Naive B cell (primary cell): ENCODE data around the gene ERC2. TPM values are rescaled to one million over a fixed set of nuclear protein-coding genes. Genes with fewer than 3 reads are reported as not detected.

Source experiments
- ATAC-seq, 2 donors: fragments of 150-1000 bp; cut with Tn5 transposase; 2 replicates each; pipeline ENCODE4 v1.10.0; 2021; ENCODE audit warnings: low read depth in 2 of 2, mild to moderate bottlenecking in 2 of 2, moderate library complexity in 2 of 2
- DNase-seq: peaks from one replicate; pipeline ENCODE4 v3.0.0; 2022
- H3K27ac Mint-ChIP-seq, 6 donors: one replicate each; pipeline ENCODE4 v1.8.0; 2020 to 2022; ENCODE audit warnings: mild to moderate bottlenecking in 6 of 6, mixed read lengths in 6 of 6, moderate library complexity in 5 of 6, inconsistent platforms in 2 of 6
- H3K27me3 Mint-ChIP-seq, 3 donors: one replicate each; pipeline ENCODE4 v1.8.0; 2021 to 2022; ENCODE audit warnings: mixed read lengths in 3 of 3, mild to moderate bottlenecking in 1 of 3
- H3K36me3 Mint-ChIP-seq, 2 donors: one replicate each; pipeline ENCODE4 v1.8.0; 2020 to 2022; ENCODE audit warnings: mixed read lengths in 2 of 2, inconsistent platforms in 1 of 2, mild to moderate bottlenecking in 1 of 2
- H3K4me1 Mint-ChIP-seq, 3 donors: one replicate each; pipeline ENCODE4 v1.8.0; 2020 to 2022; ENCODE audit warnings: mixed read lengths in 3 of 3, inconsistent platforms in 1 of 3, mild to moderate bottlenecking in 1 of 3, moderate library complexity in 1 of 3
- H3K4me3 Mint-ChIP-seq, 8 donors: one replicate each; pipeline ENCODE4 v1.8.0; 2020 to 2022; ENCODE audit warnings: mild to moderate bottlenecking in 8 of 8, mixed read lengths in 8 of 8, moderate library complexity in 8 of 8, inconsistent platforms in 2 of 8
- H3K9me3 Mint-ChIP-seq, 7 donors: one replicate each; pipeline ENCODE4 v1.8.0; 2020 to 2022; ENCODE audit warnings: mixed read lengths in 7 of 7, mild to moderate bottlenecking in 5 of 7, inconsistent platforms in 2 of 7, moderate library complexity in 1 of 7
- polyA plus RNA-seq, 6 donors: library from polyadenylated mRNA; unstranded; fragments of 300-500 nt; fragmentation: Illumina TruSeq; gene quantifications; one replicate each; pipeline ENCODE4 v1.2.3, GENCODE V29; 2021; ENCODE audit warnings: low read depth in 6 of 6

ERC2 gene
- polyA plus RNA-seq, 6 donors from 2014 or later = not detected

- no peak overlapping the region for H3K27ac Mint-ChIP-seq
- H3K9me3 Mint-ChIP-seq = peaks cover 0 to 13% (median 0%) of the 10 kb centered on the region in 7 donors
- peaks cover 0 to 4% (median 0%) of the 10 kb centered on the region in 3 donors for H3K27me3 Mint-ChIP-seq
- no peaks in the 10 kb centered on the region for H3K4me1 Mint-ChIP-seq
- ATAC-seq (no peak), DNase-seq (no peak)
- H3K4me3 Mint-ChIP-seq = no peak overlapping the region
- no peaks in the 10 kb centered on the region for H3K36me3 Mint-ChIP-seq
Measured at GRCh38 chr3:56121716-56122115, 346.6 kb downstream of the ERC2 start.

- Mint-ChIP-seq H3K4me3 (no peak overlapping the region), H3K27me3 (peaks cover 0 to 4% (median 0%) of the 10 kb centered on the region in 3 donors), H3K27ac (no peak overlapping the region), H3K36me3 (no peaks in the 10 kb centered on the region), H3K9me3 (peaks cover 0 to 19% (median 6%) of the 10 kb centered on the region in 7 donors), H3K4me1 (no peaks in the 10 kb centered on the region)
- ATAC-seq (no peak), DNase-seq (no peak)
Measured at GRCh38 chr3:56119575-56120349, 348.5 kb downstream of the ERC2 start.

GRCh38 chr3:56118968-56119367 is 349.3 kb downstream of the ERC2 start:
- no peaks in the 10 kb centered on the region for H3K27me3 Mint-ChIP-seq
- no peak overlapping the region for H3K27ac Mint-ChIP-seq
- no peaks in the 10 kb centered on the region for H3K4me1 Mint-ChIP-seq

GRCh38 chr3:56115698-56116097 is 352.6 kb downstream of the ERC2 start:
- Mint-ChIP-seq H3K9me3 (peaks cover 3 to 14% (median 6%) of the 10 kb centered on the region in 7 donors), H3K27ac (no peak overlapping the region), H3K36me3 (no peaks in the 10 kb centered on the region), H3K4me3 (no peak overlapping the region), H3K27me3 (peaks cover 0 to 5% (median 0%) of the 10 kb centered on the region in 3 donors), H3K4me1 (no peaks in the 10 kb centered on the region)
- DNase-seq (no peak), ATAC-seq (no peak)

More at GRCh38 chr3:56118968-56119367, 349.3 kb downstream of the ERC2 start:
- DNase-seq (no peak), ATAC-seq (no peak)
- H3K9me3 Mint-ChIP-seq = peaks cover 3 to 19% (median 6%) of the 10 kb centered on the region in 7 donors
- no peak overlapping the region for H3K4me3 Mint-ChIP-seq
- H3K36me3 Mint-ChIP-seq = no peaks in the 10 kb centered on the region

- ATAC-seq (no peak), DNase-seq (no peak)
- H3K9me3 Mint-ChIP-seq = peaks cover 2 to 14% (median 6%) of the 10 kb centered on the region in 7 donors
- no peak overlapping the region for H3K27ac Mint-ChIP-seq
- H3K4me1 Mint-ChIP-seq = no peaks in the 10 kb centered on the region
- H3K4me3 Mint-ChIP-seq = no peak overlapping the region
- H3K36me3 Mint-ChIP-seq = no peaks in the 10 kb centered on the region
- peaks cover 0 to 5% (median 0%) of the 10 kb centered on the region in 3 donors for H3K27me3 Mint-ChIP-seq
Measured at GRCh38 chr3:56115199-56115598, 353.1 kb downstream of the ERC2 start.

- no peak for ATAC-seq
- no peak for DNase-seq
- no peaks in the 10 kb centered on the region for H3K36me3 Mint-ChIP-seq
- H3K4me1 Mint-ChIP-seq = no peaks in the 10 kb centered on the region
- H3K27me3 Mint-ChIP-seq = peaks cover 0 to 5% (median 0%) of the 10 kb centered on the region in 3 donors
- no peak overlapping the region for H3K27ac Mint-ChIP-seq
- H3K4me3 Mint-ChIP-seq = no peak overlapping the region
- H3K9me3 Mint-ChIP-seq = peaks cover 0 to 18% (median 6%) of the 10 kb centered on the region in 7 donors
Measured at GRCh38 chr3:56113908-56114307, 354.4 kb downstream of the ERC2 start.

GRCh38 chr3:56113231-56113630 is 355.0 kb downstream of the ERC2 start:
- Mint-ChIP-seq H3K4me1 (no peaks in the 10 kb centered on the region), H3K36me3 (no peaks in the 10 kb centered on the region), H3K27ac (no peak overlapping the region), H3K27me3 (peaks cover 0 to 5% (median 0%) of the 10 kb centered on the region in 3 donors), H3K9me3 (peaks cover 0 to 18% (median 6%) of the 10 kb centered on the region in 7 donors), H3K4me3 (no peak overlapping the region)
- ATAC-seq (no peak), DNase-seq (no peak)

GRCh38 chr3:56111606-56112304 is 356.5 kb downstream of the ERC2 start:
- Mint-ChIP-seq H3K4me1 (no peaks in the 10 kb centered on the region), H3K9me3 (peaks cover 0 to 18% (median 7%) of the 10 kb centered on the region in 7 donors)

GRCh38 chr3:56110886-56111285 is 357.4 kb downstream of the ERC2 start:
- no peak for ATAC-seq
- no peak for DNase-seq
- Mint-ChIP-seq H3K36me3 (no peaks in the 10 kb centered on the region), H3K27ac (no peak overlapping the region), H3K4me1 (no peaks in the 10 kb centered on the region), H3K27me3 (peaks cover 0 to 5% (median 0%) of the 10 kb centered on the region in 3 donors), H3K9me3 (peaks cover 0 to 18% (median 5%) of the 10 kb centered on the region in 7 donors), H3K4me3 (no peak overlapping the region)

More at GRCh38 chr3:56111606-56112304, 356.5 kb downstream of the ERC2 start:
- no peak overlapping the region for H3K27ac Mint-ChIP-seq
- H3K36me3 Mint-ChIP-seq = no peaks in the 10 kb centered on the region
- no peak for DNase-seq
- peaks cover 0 to 5% (median 0%) of the 10 kb centered on the region in 3 donors for H3K27me3 Mint-ChIP-seq
- no peak for ATAC-seq
- H3K4me3 Mint-ChIP-seq = no peak overlapping the region

- Mint-ChIP-seq H3K9me3 (peaks cover 2 to 20% (median 4%) of the 10 kb centered on the region in 7 donors), H3K4me3 (no peak overlapping the region), H3K27ac (no peak overlapping the region), H3K4me1 (no peaks in the 10 kb centered on the region), H3K27me3 (peaks cover 0 to 6% (median 5%) of the 10 kb centered on the region in 3 donors), H3K36me3 (no peaks in the 10 kb centered on the region)
- ATAC-seq = no peak
- DNase-seq = no peak
Measured at GRCh38 chr3:56107157-56107556, 361.1 kb downstream of the ERC2 start.

GRCh38 chr3:56102032-56102431 is 366.2 kb downstream of the ERC2 start:
- H3K36me3 Mint-ChIP-seq = no peaks in the 10 kb centered on the region
- H3K27me3 Mint-ChIP-seq = peaks cover 0 to 6% (median 0%) of the 10 kb centered on the region in 3 donors
- DNase-seq (no peak), ATAC-seq (no peak)
- H3K27ac Mint-ChIP-seq = no peak overlapping the region
- H3K4me3 Mint-ChIP-seq = no peak overlapping the region
- no peaks in the 10 kb centered on the region for H3K4me1 Mint-ChIP-seq
- H3K9me3 Mint-ChIP-seq = peaks cover 0 to 17% (median 2%) of the 10 kb centered on the region in 7 donors

- ATAC-seq (no peak), DNase-seq (no peak)
- Mint-ChIP-seq H3K4me1 (no peaks in the 10 kb centered on the region), H3K9me3 (peaks cover 0 to 17% (median 2%) of the 10 kb centered on the region in 7 donors), H3K36me3 (no peaks in the 10 kb centered on the region), H3K4me3 (no peak overlapping the region), H3K27me3 (peaks cover 0 to 6% (median 0%) of the 10 kb centered on the region in 3 donors), H3K27ac (no peak overlapping the region)
Measured at GRCh38 chr3:56101576-56101975, 366.7 kb downstream of the ERC2 start.

- no peak for ATAC-seq
- Mint-ChIP-seq H3K27ac (no peak overlapping the region), H3K27me3 (no peaks in the 10 kb centered on the region), H3K4me3 (no peak overlapping the region), H3K9me3 (peaks cover 0 to 2% (median 0%) of the 10 kb centered on the region in 7 donors), H3K4me1 (no peaks in the 10 kb centered on the region), H3K36me3 (no peaks in the 10 kb centered on the region)
- no peak for DNase-seq
Measured at GRCh38 chr3:56096999-56097398, 371.3 kb downstream of the ERC2 start.

- peaks cover 0 to 7% (median 0%) of the 10 kb centered on the region in 7 donors for H3K9me3 Mint-ChIP-seq
- H3K27me3 Mint-ChIP-seq = no peaks in the 10 kb centered on the region
- H3K27ac Mint-ChIP-seq = no peak overlapping the region
- H3K4me1 Mint-ChIP-seq = no peaks in the 10 kb centered on the region
- H3K4me3 Mint-ChIP-seq = no peak overlapping the region
- ATAC-seq (no peak), DNase-seq (no peak)
- no peaks in the 10 kb centered on the region for H3K36me3 Mint-ChIP-seq
Measured at GRCh38 chr3:56094170-56094569, 374.1 kb downstream of the ERC2 start.
